Keratinocyte (primary cell): ENCODE results near the gene CASTOR1. TPM values are rescaled to one million over a fixed set of nuclear protein-coding genes. Genes with fewer than 3 reads are reported as not detected.

Experiments
- DNase-seq: peaks from one replicate; pipeline ENCODE4 v3.0.0-alpha.2; 2011; ENCODE audit warnings: low read depth, missing footprints, low spot score
- FAIRE-seq: peaks from 2 replicates; lab custom pipeline; 2011; peaks lifted over from hg19 to GRCh38; lab: Jason Lieb, UNC
- H2AFZ ChIP-seq: 2 replicates; pipeline ENCODE4 v1.6.0; 2012; ENCODE audit warnings: low read length, control low read depth, inconsistent platforms; ENCODE audit not compliant: control insufficient read depth
- H3K27ac ChIP-seq: 2 replicates; pipeline ENCODE4 v1.5.1; 2011; ENCODE audit warnings: low read length; ENCODE audit not compliant: control insufficient read depth, insufficient read depth
- H3K27me3 ChIP-seq: 3 replicates; pipeline ENCODE4 v1.6.0; 2011; ENCODE audit warnings: low read length; ENCODE audit not compliant: control insufficient read depth, insufficient read depth; ENCODE audit errors: extremely low read depth
- H3K36me3 ChIP-seq, 2 experiments: 2 replicates in 1 of 2; 3 replicates in 1 of 2; pipeline ENCODE4 v1.5.1; 2011; ENCODE audit warnings: low read length in 2 of 2, mild to moderate bottlenecking in 1 of 2; ENCODE audit not compliant: control insufficient read depth in 2 of 2, insufficient read depth in 2 of 2; ENCODE audit errors: extremely low read depth in 1 of 2
- H3K4me1 ChIP-seq: 3 replicates; pipeline ENCODE4 v1.5.1; 2011; ENCODE audit warnings: low read length; ENCODE audit not compliant: control insufficient read depth, insufficient read depth; ENCODE audit errors: extremely low read depth
- H3K4me2 ChIP-seq: 3 replicates; pipeline ENCODE4 v1.6.0; 2011; ENCODE audit warnings: low read depth, low read length; ENCODE audit not compliant: control insufficient read depth, insufficient read depth; ENCODE audit errors: extremely low read depth
- H3K4me3 ChIP-seq, 3 experiments: fragments of 200-600 bp in 1 of 3; sonication (generic) in 1 of 3; 2 replicates in 2 of 3; 3 replicates in 1 of 3; pipeline ENCODE4 v1.5.1; 2011 to 2016; ENCODE audit warnings: low read length in 3 of 3, mild to moderate bottlenecking in 3 of 3, control low read depth in 2 of 3, inconsistent platforms in 1 of 3, low read depth in 1 of 3, mixed read lengths in 1 of 3, mixed run types in 1 of 3, moderate library complexity in 1 of 3; ENCODE audit not compliant: control insufficient read depth in 2 of 3, insufficient read depth in 2 of 3; ENCODE audit errors: extremely low read depth in 1 of 3
- H3K79me2 ChIP-seq: 2 replicates; pipeline ENCODE4 v1.6.0; 2012; ENCODE audit warnings: low read length; ENCODE audit not compliant: control insufficient read depth, insufficient read depth
- H3K9ac ChIP-seq: 3 replicates; pipeline ENCODE4 v1.6.0; 2011; ENCODE audit warnings: low read length; ENCODE audit not compliant: control insufficient read depth, insufficient read depth; ENCODE audit errors: extremely low read depth
- H3K9me1 ChIP-seq: 3 replicates; pipeline ENCODE4 v1.6.0; 2011; ENCODE audit warnings: low read length; ENCODE audit not compliant: control insufficient read depth, insufficient read depth; ENCODE audit errors: extremely low read depth
- H3K9me3 ChIP-seq: 2 replicates; pipeline ENCODE4 v1.5.1; 2012; ENCODE audit warnings: low read depth, low read length; ENCODE audit not compliant: control insufficient read depth
- H4K20me1 ChIP-seq: 3 replicates; pipeline ENCODE4 v1.6.0; 2011; ENCODE audit warnings: low read length; ENCODE audit not compliant: control insufficient read depth, insufficient read depth; ENCODE audit errors: extremely low read depth
- CTCF ChIP-seq, 3 experiments: IDR thresholded peaks in 1 of 3; conservative IDR thresholded peaks in 1 of 3; optimal IDR thresholded peaks in 1 of 3; 2 replicates in 2 of 3; 3 replicates in 1 of 3; pipeline versions ENCODE3 to v1.5.1; 2011; ENCODE audit warnings: low read length in 3 of 3, mild to moderate bottlenecking in 3 of 3, moderate library complexity in 2 of 3, control low read depth in 1 of 3, inconsistent platforms in 1 of 3; ENCODE audit not compliant: insufficient read depth in 2 of 3; ENCODE audit errors: extremely low read depth in 1 of 3
- EZH2 ChIP-seq: IDR thresholded peaks from one replicate; pipeline ENCODE4 v1.6.1; 2012; ENCODE audit warnings: inconsistent platforms, mild to moderate bottlenecking, low read length, moderate library complexity
- dilution Hi-C: fragments of 300-500 bp; cut with MboI; formaldehyde crosslinking; loops from one replicate; pipeline ENCODE4 v1.7.0; 2020; ENCODE audit warnings: low sequenced_read_pairs; ENCODE audit not compliant: extremely low pct_ligation_motif_present
- polyA plus RNA-seq, 5 experiments: library from polyadenylated mRNA; depleted of rRNA in 3 of 5; stranded (reverse) in 3 of 5; stranded (forward) in 1 of 5; unstranded in 1 of 5; fragments of >200 nt; gene quantifications; 1 replicate in 1 of 5; 2 replicates in 3 of 5; 3 replicates in 1 of 5; pipeline versions ENCODE4 v1.2.1 to v1.2.3, GENCODE V29; 2011 to 2012; ENCODE audit warnings: missing spikeins in 2 of 5, low read depth in 1 of 5, low replicate concordance in 1 of 5

CASTOR1 gene
- polyA plus RNA-seq, 1 donor (not counting 4 experiments of a cell fraction or from before 2014, with no cell fraction given) = 9.1 TPM

- H3K4me1 ChIP-seq = peaks cover 41% of the 10 kb centered on the region
- H3K9me1 ChIP-seq = peaks cover 10% of the 10 kb centered on the region
- no peak overlapping the region for H3K27ac ChIP-seq
- TF ChIP-seq CTCF (optimal IDR thresholded peaks at IDR 0.05 in 1 of 3, IDR thresholded peaks at IDR 0.05 in 1 of 3, conservative IDR thresholded peaks at IDR 0.05 in 1 of 3; ENCODE audit: extremely low read depth in 1 of 3, insufficient read depth in 2 of 3, low read length in 3 of 3) (no peak), EZH2 (no peak)
- dilution Hi-C loops = no loop called here
- H3K4me3 ChIP-seq = no peak overlapping the region
- no peak overlapping the region for H3K9ac ChIP-seq
- FAIRE-seq (no peak), DNase-seq (no peak)
- no peaks in the 10 kb centered on the region for H3K9me3 ChIP-seq
- peaks cover 13 to 26% of the 10 kb centered on the region in 2 experiments for H3K36me3 ChIP-seq
- no peak overlapping the region for H3K4me2 ChIP-seq
- no peaks in the 10 kb centered on the region for H3K27me3 ChIP-seq
- peaks cover 63% of the 10 kb centered on the region for H3K79me2 ChIP-seq
- peaks cover 8% of the 10 kb centered on the region for H4K20me1 ChIP-seq
- H2AFZ ChIP-seq = no peak overlapping the region
Measured at GRCh38 chr22:30323246-30323645, 33.9 kb upstream of the CASTOR1 start.

GRCh38 chr22:30321461-30321860 is 32.2 kb upstream of the CASTOR1 start:
- Histone ChIP-seq H3K27me3 (no peaks in the 10 kb centered on the region), H3K4me1 (peaks cover 30% of the 10 kb centered on the region), H3K9me3 (no peaks in the 10 kb centered on the region), H3K79me2 (peaks cover 76% of the 10 kb centered on the region), H2AFZ (no peak overlapping the region), H3K4me2 (peak overlapping the region; percentile 40), H3K36me3 (peaks cover 17 to 31% of the 10 kb centered on the region in 2 experiments), H3K27ac (no peak overlapping the region), H3K4me3 (no peak overlapping the region), H3K9ac (peak overlapping the region; percentile 18), H3K9me1 (peaks cover 10% of the 10 kb centered on the region), H4K20me1 (peaks cover 8% of the 10 kb centered on the region)
- dilution Hi-C loops = no loop called here
- no peak for TF ChIP-seq EZH2
- no peak for TF ChIP-seq CTCF (optimal IDR thresholded peaks at IDR 0.05 in 1 of 3, IDR thresholded peaks at IDR 0.05 in 1 of 3, conservative IDR thresholded peaks at IDR 0.05 in 1 of 3; ENCODE audit: extremely low read depth in 1 of 3, insufficient read depth in 2 of 3, low read length in 3 of 3)
- FAIRE-seq = no peak
- DNase-seq = no peak
